Small intestine (tissue), 7 donors: ENCODE results near the gene FRMPD4. TPM values are rescaled to one million over a fixed set of nuclear protein-coding genes. Genes with fewer than 3 reads are reported as not detected.

ENCODE experiments used
- DNase-seq, 2 donors: peaks; one replicate each; pipeline versions ENCODE4 v3.0.0 to v3.0.0-alpha.2; 2013
- FAIRE-seq: peaks from 2 replicates; lab custom pipeline; 2012; peaks lifted over from hg19 to GRCh38; lab: Jason Lieb, UNC
- H3K27ac ChIP-seq, 3 donors: one replicate each; pipeline ENCODE4 v1.5.1; 2013; ENCODE audit warnings: low read length in 2 of 3, mild to moderate bottlenecking in 2 of 3, control low read depth in 1 of 3, inconsistent platforms in 1 of 3, low read depth in 1 of 3, moderate library complexity in 1 of 3
- H3K27me3 ChIP-seq, 3 donors: one replicate each; pipeline ENCODE4 v1.6.1; 2013; ENCODE audit warnings: low read length in 3 of 3, inconsistent platforms in 1 of 3; ENCODE audit not compliant: control insufficient read depth in 3 of 3, insufficient read depth in 3 of 3
- H3K36me3 ChIP-seq, 3 donors: one replicate each; pipeline ENCODE4 v1.6.1; 2013; ENCODE audit warnings: low read length in 3 of 3, inconsistent platforms in 1 of 3, low read depth in 1 of 3, mild to moderate bottlenecking in 1 of 3, moderate library complexity in 1 of 3; ENCODE audit not compliant: control insufficient read depth in 3 of 3, insufficient read depth in 2 of 3
- H3K4me1 ChIP-seq, 3 donors: one replicate each; pipeline ENCODE4 v1.6.1; 2013; ENCODE audit warnings: low read length in 2 of 3, inconsistent platforms in 1 of 3, low read depth in 1 of 3, mild to moderate bottlenecking in 1 of 3, moderate library complexity in 1 of 3; ENCODE audit not compliant: control insufficient read depth in 3 of 3, insufficient read depth in 2 of 3
- H3K4me3 ChIP-seq, 3 donors: one replicate each; pipeline ENCODE4 v1.5.1; 2013; ENCODE audit warnings: low read length in 3 of 3, control low read depth in 1 of 3, inconsistent platforms in 1 of 3, low read depth in 1 of 3, mild to moderate bottlenecking in 1 of 3, moderate library complexity in 1 of 3
- H3K9me3 ChIP-seq, 2 donors: one replicate each; pipeline ENCODE4 v1.6.1; 2013; ENCODE audit warnings: low read depth in 1 of 2, low read length in 1 of 2; ENCODE audit not compliant: control insufficient read depth in 2 of 2, insufficient read depth in 1 of 2
- WGBS, 3 donors: extraction: QIAGEN DNeasy Blood & Tissue Kit; methylation state at CpG; one replicate each; pipeline ENCODE4 v1.1.7; 2013; 5-methylcytosine and 5-hydroxymethylcytosine counted together
- polyA plus RNA-seq, 4 donors: library from polyadenylated mRNA; stranded (reverse) in 3 of 4; unstranded in 1 of 4; fragments of 200-250 nt in 3 of 4; fragments of 120-200 nt in 1 of 4; gene quantifications; one replicate each; pipeline versions ENCODE4 v1.2.1 to v1.2.3, GENCODE V29; 2013
- donor health status: healthy with polysubstance abuse.
- donor health status: control.
- donor health status: control.
- donor health status: Bipolar disorder and iron deficiency.
- donor health status: healthy.

FRMPD4 gene
- polyA plus RNA-seq, 4 donors = 0.04 to 0.21 TPM; not detected in 2

GRCh38 chrX:12227412-12228041 is 89.3 kb downstream of the FRMPD4 start:
- WGBS, 3 donors = 18 to 71% (median 46%) methylated on average over 2 of the region's 2 CpGs
- FAIRE-seq = no peak

GRCh38 chrX:12228862-12229261 is 90.6 kb downstream of the FRMPD4 start:
- no peaks in the 10 kb centered on the region for H3K36me3 ChIP-seq
- H3K4me3 ChIP-seq = no peak overlapping the region
- no peaks in the 10 kb centered on the region for H3K9me3 ChIP-seq
- no peaks in the 10 kb centered on the region for H3K27me3 ChIP-seq
- no peaks in the 10 kb centered on the region for H3K4me1 ChIP-seq
- FAIRE-seq (no peak), DNase-seq (no peak)
- H3K27ac ChIP-seq = no peak overlapping the region
- 15 to 49% (median 38%) methylated on average over 4 of the region's 4 CpGs for WGBS, 3 donors

More at GRCh38 chrX:12227412-12228041, 89.3 kb downstream of the FRMPD4 start:
- H3K9me3 ChIP-seq = no peaks in the 10 kb centered on the region
- no peaks in the 10 kb centered on the region for H3K36me3 ChIP-seq
- no peak overlapping the region for H3K27ac ChIP-seq
- DNase-seq = no peak
- H3K4me3 ChIP-seq = no peak overlapping the region
- H3K27me3 ChIP-seq = no peaks in the 10 kb centered on the region
- H3K4me1 ChIP-seq = no peaks in the 10 kb centered on the region

DNA sequence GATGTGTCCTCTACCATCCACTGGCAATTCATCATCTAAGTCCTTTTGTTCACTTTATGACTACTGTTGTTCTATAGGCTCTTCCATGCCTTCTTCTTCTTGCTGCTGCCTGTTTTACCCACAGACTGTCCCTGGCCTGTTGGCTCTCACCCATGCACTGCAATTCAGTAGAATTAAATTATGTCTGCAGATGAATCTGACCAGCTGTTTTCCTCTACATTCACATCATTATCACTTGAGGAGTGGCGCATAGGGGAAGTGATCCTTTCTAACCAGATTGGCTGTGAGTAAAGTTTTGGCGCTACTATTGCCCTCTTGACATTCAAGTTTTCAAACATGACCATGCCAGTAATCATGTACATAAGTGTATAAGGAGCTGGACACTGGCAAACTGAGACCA is 91.7 kb downstream of the FRMPD4 start:
- no peak for DNase-seq
- no peak overlapping the region for H3K4me3 ChIP-seq
- WGBS, 3 donors = 93 to 97% (median 97%) methylated on average over 2 of the region's 2 CpGs
- FAIRE-seq = no peak
- H3K36me3 ChIP-seq = no peaks in the 10 kb centered on the region
- no peaks in the 10 kb centered on the region for H3K27me3 ChIP-seq
- H3K4me1 ChIP-seq = no peaks in the 10 kb centered on the region
- H3K27ac ChIP-seq = no peak overlapping the region
- no peaks in the 10 kb centered on the region for H3K9me3 ChIP-seq

DNA sequence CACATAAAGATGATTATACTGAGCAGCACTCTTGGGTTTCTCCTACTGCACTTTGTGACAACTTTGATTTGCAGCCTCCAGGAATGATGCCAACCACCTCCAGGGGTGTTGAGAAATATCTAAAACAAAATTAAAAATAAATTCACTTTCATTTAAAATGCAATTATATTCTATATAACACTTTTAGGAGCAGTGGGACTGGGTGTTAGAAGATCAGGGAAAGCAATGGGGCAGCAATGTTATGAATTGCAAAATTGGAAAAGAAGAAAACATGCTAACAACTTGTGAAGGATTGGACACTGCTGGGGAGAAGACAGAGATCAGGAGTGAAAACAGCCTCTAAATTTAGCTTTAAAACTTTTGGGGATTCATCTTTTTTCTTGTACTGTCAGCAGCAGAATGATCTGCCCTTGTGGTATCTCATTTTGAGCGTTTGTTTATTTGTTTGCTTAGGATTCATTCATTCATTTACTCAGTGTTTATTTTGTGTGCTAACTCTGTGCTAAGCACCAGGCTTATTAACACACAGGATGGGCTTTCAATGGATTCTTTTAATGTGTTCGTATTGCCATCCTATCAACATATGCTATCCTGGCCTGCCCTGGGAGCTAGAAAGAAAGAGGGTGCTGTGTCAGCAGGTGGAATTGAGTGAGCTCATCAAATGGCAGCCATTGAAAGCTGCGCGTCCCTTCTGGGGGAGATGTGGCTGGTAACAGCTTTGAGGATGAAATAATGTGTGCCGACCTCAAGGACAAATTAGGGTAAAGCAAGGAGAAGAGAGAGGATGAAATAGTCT is 96.5 kb downstream of the FRMPD4 start:
- H3K9me3 ChIP-seq = no peaks in the 10 kb centered on the region
- H3K4me1 ChIP-seq = no peaks in the 10 kb centered on the region
- no peak overlapping the region for H3K4me3 ChIP-seq
- no peaks in the 10 kb centered on the region for H3K27me3 ChIP-seq
- H3K36me3 ChIP-seq = no peaks in the 10 kb centered on the region
- FAIRE-seq = no peak
- WGBS, 3 donors = 67 to 81% (median 75%) methylated on average over 5 of the region's 5 CpGs
- no peak overlapping the region for H3K27ac ChIP-seq
- DNase-seq = no peak

DNA sequence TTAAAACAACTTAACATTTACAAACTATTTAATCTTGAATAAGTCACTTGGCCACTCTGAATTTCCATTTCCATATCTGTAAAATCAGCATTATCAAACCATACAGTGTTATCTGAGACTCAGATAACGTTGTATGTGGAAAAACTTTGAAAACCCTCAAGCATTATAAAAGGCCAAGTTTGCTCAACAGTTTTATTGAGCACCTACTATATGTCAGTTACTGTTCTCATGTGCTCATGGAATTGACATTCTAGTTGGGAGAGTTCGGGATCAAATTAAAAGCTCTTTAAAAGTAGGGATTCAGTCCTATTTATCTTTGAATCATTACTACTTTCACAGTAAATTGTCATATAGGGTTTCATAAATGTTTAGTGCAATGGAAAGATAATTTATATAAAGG is 97.9 kb downstream of the FRMPD4 start:
- 47 to 71% (median 50%) methylated on average over 2 of the region's 2 CpGs for WGBS, 3 donors
- Histone ChIP-seq H3K27me3 (no peaks in the 10 kb centered on the region), H3K4me1 (no peaks in the 10 kb centered on the region), H3K4me3 (no peak overlapping the region), H3K36me3 (no peaks in the 10 kb centered on the region), H3K27ac (no peak overlapping the region), H3K9me3 (no peaks in the 10 kb centered on the region)
- DNase-seq (no peak), FAIRE-seq (no peak)

DNA sequence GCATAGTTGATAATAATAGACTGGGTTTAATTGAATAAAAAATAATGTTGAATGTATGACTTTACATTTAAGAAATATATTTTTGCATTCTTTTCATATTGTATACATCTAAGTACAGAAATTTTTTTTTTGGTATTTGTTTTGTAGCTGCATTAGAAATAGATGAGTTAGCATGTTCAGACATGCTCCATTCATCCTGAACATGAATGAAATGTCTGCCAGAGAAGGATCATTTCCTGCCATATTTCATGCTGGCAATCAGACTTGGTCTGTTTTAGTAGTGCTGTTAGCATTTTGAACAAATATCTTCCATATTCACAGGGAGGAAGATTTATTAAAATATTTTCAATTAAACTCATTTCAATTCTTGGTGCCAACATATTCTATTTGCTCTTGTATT is 98.9 kb downstream of the FRMPD4 start:
- Histone ChIP-seq H3K9me3 (no peaks in the 10 kb centered on the region), H3K36me3 (no peaks in the 10 kb centered on the region), H3K27ac (no peak overlapping the region), H3K4me1 (no peaks in the 10 kb centered on the region), H3K27me3 (no peaks in the 10 kb centered on the region), H3K4me3 (no peak overlapping the region)
- no peak for FAIRE-seq
- DNase-seq = no peak

- Histone ChIP-seq H3K4me3 (no peak overlapping the region), H3K27ac (no peak overlapping the region), H3K36me3 (no peaks in the 10 kb centered on the region), H3K4me1 (no peaks in the 10 kb centered on the region), H3K27me3 (no peaks in the 10 kb centered on the region), H3K9me3 (no peaks in the 10 kb centered on the region)
- WGBS, 3 donors = 74 to 83% (median 78%) methylated on average over 2 of the region's 2 CpGs
- FAIRE-seq (no peak), DNase-seq (no peak)
These were observed 99.5 kb downstream of the FRMPD4 start for GRCh38 chrX:12237771-12238170.

GRCh38 chrX:12239356-12240082 is 101.2 kb downstream of the FRMPD4 start:
- Histone ChIP-seq H3K36me3 (no peaks in the 10 kb centered on the region), H3K27me3 (no peaks in the 10 kb centered on the region), H3K9me3 (no peaks in the 10 kb centered on the region), H3K4me3 (no peak overlapping the region), H3K4me1 (no peaks in the 10 kb centered on the region), H3K27ac (no peak overlapping the region)
- 54 to 75% (median 60%) methylated on average over 5 of the region's 5 CpGs for WGBS, 3 donors
- DNase-seq = no peak
- FAIRE-seq = no peak
